Heart left ventricle (tissue), 13 donors: ENCODE measurements around the gene FGF16.

ENCODE experiments used
- CTCF ChIP-seq, 12 donors: fragments of 200-600 bp; sonication (generic) in 4 of 12; IDR thresholded peaks; one replicate each; pipeline versions ENCODE4 v1.5.0 to v1.8.0; 2018 to 2022; ENCODE audit warnings: antibody characterized with exemption in 12 of 12, mild to moderate bottlenecking in 5 of 12
- POLR2A ChIP-seq, 2 donors: fragments of 450-650 bp; IDR thresholded peaks; one replicate each; pipeline ENCODE4 v1.6.1; 2017; ENCODE audit warnings: antibody characterized with exemption in 2 of 2, mild to moderate bottlenecking in 2 of 2, moderate library complexity in 2 of 2
- donor health status: ischemic (EF 13 %, LVEDD 7.1; RV severe dilation, severe dysfunction).
- donor health status: DM: no; HTN: yes; CAD: no.
- donor health status: DM: no; HTN: no; CAD: no.
- donor health status: ischemic (EF 25% LVEDD 6.9; RV normal size, moderate dysfunction).
- donor health status: ischemic (EF 25% LVEDD 5.7; RV mildly dilated, moderate dysfunction).
- donor health status: ischemic (EF 35%, LVEDD 5.7; RV mildly dilated, moderate dysfunction).
- donor health status: nonischemic (EF 11% LVEDD 7.7; RV severe dilation, severe dysfunction).
- donor health status: DM: yes; HTN: yes; CAD: no.
- donor health status: PGD.
- donor health status: ischemic (EF 29% LVEDD 5.4; RV normal size, mild dysfunction).
- donor health status: nonischemic (EF 23%, LVEDD 6.1; RV moderate dilation, normal function).

GRCh38 chrX:77428551-77428950, 18.6 kb upstream of the FGF16 start:
- TF ChIP-seq CTCF (IDR thresholded peaks at IDR 0.05): no peak
- TF ChIP-seq POLR2A (IDR thresholded peaks at IDR 0.05): no peak
